ENCODE measurements around the gene PLXNA4.

DNA sequence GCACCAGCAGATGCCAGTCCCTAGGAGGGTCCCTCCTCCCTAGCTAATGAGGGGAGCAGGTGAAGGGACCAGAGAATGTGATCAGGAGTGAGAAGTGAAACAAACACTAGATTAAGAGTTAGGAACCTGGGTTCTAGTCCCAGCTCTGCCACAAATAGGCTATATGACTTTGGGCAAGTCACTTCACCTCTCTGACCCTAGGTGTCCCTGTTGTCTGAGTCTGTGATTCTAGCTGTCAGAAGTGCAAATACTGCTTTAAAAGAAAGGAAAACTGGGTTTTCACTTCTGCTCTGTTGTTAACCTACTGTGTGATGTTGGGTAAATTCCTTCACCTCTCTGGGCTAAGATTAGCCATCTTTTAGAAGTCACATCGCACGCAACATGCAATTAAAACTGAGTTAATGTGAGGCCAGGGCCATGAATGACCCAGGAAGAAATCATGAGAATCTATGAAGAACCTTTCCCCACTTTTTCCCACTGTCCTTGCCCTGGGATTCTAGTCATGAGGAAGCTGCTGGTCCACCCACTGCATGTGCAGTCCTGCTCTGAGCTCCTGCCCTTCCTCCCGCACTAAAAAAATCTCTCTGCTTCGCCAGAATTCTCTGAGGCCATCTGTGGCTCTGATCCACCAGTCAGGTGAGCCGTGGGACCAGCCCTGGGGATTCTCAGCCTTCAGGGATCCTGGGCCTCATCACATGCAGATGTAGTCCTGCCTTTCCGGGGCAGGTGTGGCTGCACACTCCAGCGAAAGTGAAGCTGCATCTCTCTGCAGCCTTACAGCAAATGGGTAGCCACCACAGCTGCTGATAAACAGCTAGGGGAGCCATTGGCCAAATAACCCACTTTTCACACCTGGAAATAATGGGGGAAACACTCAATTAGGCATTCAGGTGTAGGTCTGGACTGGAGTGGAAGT lies 181.7 kb downstream of the PLXNA4 start:
- TF ChIP-seq YY1 (IDR thresholded peaks at IDR 0.05; ENCODE audit: extremely low read depth, insufficient replicate concordance, low read depth, low read length) (no peak), EZH2 (IDR thresholded peaks at IDR 0.05) (no peak), SIN3A (IDR thresholded peaks at IDR 0.05; ENCODE audit: low read depth) (no peak), RAD21 (IDR thresholded peaks at IDR 0.05; ENCODE audit: low read depth) (no peak), POLR2AphosphoS5 (IDR thresholded peaks at IDR 0.05; ENCODE audit: low read depth, low read length) (no peak), ZFX (IDR thresholded peaks at IDR 0.05) (no peak), ZNF274 (IDR thresholded peaks at IDR 0.05; ENCODE audit: low read depth, low read length) (no peak), TCF7L2 (IDR thresholded peaks at IDR 0.05; ENCODE audit: borderline replicate concordance, extremely low read depth, insufficient read depth, insufficient read length) (no peak), EZH2phosphoT487 (IDR thresholded peaks at IDR 0.05; ENCODE audit: borderline replicate concordance) (no peak)
- TF ChIP-seq, protein P1, sequence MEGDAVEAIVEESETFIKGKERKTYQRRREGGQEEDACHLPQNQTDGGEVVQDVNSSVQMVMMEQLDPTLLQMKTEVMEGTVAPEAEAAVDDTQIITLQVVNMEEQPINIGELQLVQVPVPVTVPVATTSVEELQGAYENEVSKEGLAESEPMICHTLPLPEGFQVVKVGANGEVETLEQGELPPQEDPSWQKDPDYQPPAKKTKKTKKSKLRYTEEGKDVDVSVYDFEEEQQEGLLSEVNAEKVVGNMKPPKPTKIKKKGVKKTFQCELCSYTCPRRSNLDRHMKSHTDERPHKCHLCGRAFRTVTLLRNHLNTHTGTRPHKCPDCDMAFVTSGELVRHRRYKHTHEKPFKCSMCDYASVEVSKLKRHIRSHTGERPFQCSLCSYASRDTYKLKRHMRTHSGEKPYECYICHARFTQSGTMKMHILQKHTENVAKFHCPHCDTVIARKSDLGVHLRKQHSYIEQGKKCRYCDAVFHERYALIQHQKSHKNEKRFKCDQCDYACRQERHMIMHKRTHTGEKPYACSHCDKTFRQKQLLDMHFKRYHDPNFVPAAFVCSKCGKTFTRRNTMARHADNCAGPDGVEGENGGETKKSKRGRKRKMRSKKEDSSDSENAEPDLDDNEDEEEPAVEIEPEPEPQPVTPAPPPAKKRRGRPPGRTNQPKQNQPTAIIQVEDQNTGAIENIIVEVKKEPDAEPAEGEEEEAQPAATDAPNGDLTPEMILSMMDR (IDR thresholded peaks at IDR 0.05 in 2 of 3, conservative IDR thresholded peaks at IDR 0.05 in 1 of 3; ENCODE audit: borderline replicate concordance in 1 of 3, insufficient read depth in 1 of 3, low read depth in 2 of 3, low read length in 2 of 3) = peak in 2 of 3 experiments; percentile 17 to 34; a peak in 2 of 6 replicates
- TF ChIP-seq, protein P2, sequence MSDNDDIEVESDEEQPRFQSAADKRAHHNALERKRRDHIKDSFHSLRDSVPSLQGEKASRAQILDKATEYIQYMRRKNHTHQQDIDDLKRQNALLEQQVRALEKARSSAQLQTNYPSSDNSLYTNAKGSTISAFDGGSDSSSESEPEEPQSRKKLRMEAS (IDR thresholded peaks at IDR 0.05) = no peak
- TF ChIP-seq, protein P3, sequence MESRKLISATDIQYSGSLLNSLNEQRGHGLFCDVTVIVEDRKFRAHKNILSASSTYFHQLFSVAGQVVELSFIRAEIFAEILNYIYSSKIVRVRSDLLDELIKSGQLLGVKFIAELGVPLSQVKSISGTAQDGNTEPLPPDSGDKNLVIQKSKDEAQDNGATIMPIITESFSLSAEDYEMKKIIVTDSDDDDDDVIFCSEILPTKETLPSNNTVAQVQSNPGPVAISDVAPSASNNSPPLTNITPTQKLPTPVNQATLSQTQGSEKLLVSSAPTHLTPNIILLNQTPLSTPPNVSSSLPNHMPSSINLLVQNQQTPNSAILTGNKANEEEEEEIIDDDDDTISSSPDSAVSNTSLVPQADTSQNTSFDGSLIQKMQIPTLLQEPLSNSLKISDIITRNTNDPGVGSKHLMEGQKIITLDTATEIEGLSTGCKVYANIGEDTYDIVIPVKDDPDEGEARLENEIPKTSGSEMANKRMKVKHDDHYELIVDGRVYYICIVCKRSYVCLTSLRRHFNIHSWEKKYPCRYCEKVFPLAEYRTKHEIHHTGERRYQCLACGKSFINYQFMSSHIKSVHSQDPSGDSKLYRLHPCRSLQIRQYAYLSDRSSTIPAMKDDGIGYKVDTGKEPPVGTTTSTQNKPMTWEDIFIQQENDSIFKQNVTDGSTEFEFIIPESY (IDR thresholded peaks at IDR 0.05; ENCODE audit: extremely low read depth, insufficient replicate concordance, low read length) = no peak
